HEK293 (cell line): ENCODE measurements around the gene RALGAPA2.

Experiments used
- ELK4 ChIP-seq: IDR thresholded peaks from 2 replicates; pipeline ENCODE4 v1.6.1; 2011; ENCODE audit warnings: mild to moderate bottlenecking, low read depth, low read length, borderline replicate concordance
- FEZF1 ChIP-seq: fragments of 450-650 bp; formaldehyde crosslinking; IDR thresholded peaks from 2 replicates; pipeline ENCODE4 v1.5.1; 2016; ENCODE audit warnings: missing biosample characterization, missing genetic modification characterization
- INSM2 ChIP-seq: fragments of 450-650 bp; formaldehyde crosslinking; IDR thresholded peaks from 2 replicates; pipeline ENCODE4 v1.5.1; 2016; ENCODE audit warnings: missing biosample characterization, missing genetic modification characterization
- KLF7 ChIP-seq: fragments of 450-650 bp; formaldehyde crosslinking; IDR thresholded peaks from 2 replicates; pipeline ENCODE4 v1.5.1; 2016; ENCODE audit warnings: missing biosample characterization, missing genetic modification characterization, borderline replicate concordance
- KLF8 ChIP-seq: fragments of 450-650 bp; formaldehyde crosslinking; IDR thresholded peaks from 2 replicates; pipeline ENCODE4 v1.5.1; 2016; ENCODE audit warnings: missing biosample characterization, missing genetic modification characterization
- PBX3 ChIP-seq: sonication (generic); formaldehyde crosslinking; IDR thresholded peaks from 2 replicates; pipeline ENCODE4 v1.8.1; 2022; ENCODE audit warnings: mild to moderate bottlenecking, moderate library complexity, missing genetic modification reagents
- SETDB1 ChIP-seq: IDR thresholded peaks from one replicate; pipeline ENCODE4 v1.6.1; 2017; ENCODE audit warnings: mild to moderate bottlenecking, low read length, moderate library complexity, mixed read lengths; ENCODE audit not compliant: insufficient read length
- SP2 ChIP-seq: fragments of 450-650 bp; formaldehyde crosslinking; IDR thresholded peaks from 2 replicates; pipeline ENCODE4 v1.5.1; 2016; ENCODE audit warnings: missing biosample characterization, missing genetic modification characterization
- SP3 ChIP-seq: fragments of 450-650 bp; formaldehyde crosslinking; IDR thresholded peaks from 2 replicates; pipeline ENCODE4 v1.5.1; 2016; ENCODE audit warnings: missing biosample characterization, missing genetic modification characterization
- WT1 ChIP-seq: fragments of 450-650 bp; formaldehyde crosslinking; IDR thresholded peaks from 2 replicates; pipeline ENCODE4 v1.5.1; 2016; ENCODE audit warnings: missing biosample characterization, missing genetic modification characterization
- ZBTB26 ChIP-seq: fragments of 450-650 bp; formaldehyde crosslinking; optimal IDR thresholded peaks from 2 replicates; pipeline ENCODE3; 2016; ENCODE audit warnings: missing biosample characterization, mild to moderate bottlenecking, missing genetic modification characterization
- ZFHX2 ChIP-seq: fragments of 450-650 bp; formaldehyde crosslinking; conservative IDR thresholded peaks from 2 replicates; pipeline ENCODE4 v1.5.1; 2016; ENCODE audit warnings: missing biosample characterization, missing genetic modification characterization
- ZNF10 ChIP-seq: fragments of 450-650 bp; formaldehyde crosslinking; IDR thresholded peaks from 2 replicates; pipeline ENCODE4 v1.5.1; 2017; ENCODE audit warnings: missing biosample characterization, missing genetic modification characterization
- ZNF112 ChIP-seq: fragments of 450-650 bp; formaldehyde crosslinking; IDR thresholded peaks from 2 replicates; pipeline ENCODE4 v1.5.0; 2017; ENCODE audit warnings: missing biosample characterization, missing genetic modification characterization
- ZNF114 ChIP-seq: fragments of 450-650 bp; formaldehyde crosslinking; IDR thresholded peaks from 2 replicates; pipeline ENCODE4 v1.5.0; 2017; ENCODE audit warnings: missing biosample characterization, missing genetic modification characterization
- ZNF146 ChIP-seq: fragments of 450-650 bp; formaldehyde crosslinking; IDR thresholded peaks from 2 replicates; pipeline ENCODE4 v1.5.1; 2016; ENCODE audit warnings: missing biosample characterization, missing genetic modification characterization
- ZNF155 ChIP-seq: fragments of 450-650 bp; formaldehyde crosslinking; IDR thresholded peaks from 2 replicates; pipeline ENCODE4 v1.5.1; 2016; ENCODE audit warnings: missing biosample characterization, missing genetic modification characterization
- ZNF174 ChIP-seq: fragments of 450-650 bp; formaldehyde crosslinking; IDR thresholded peaks from 2 replicates; pipeline ENCODE4 v1.5.0; 2017; ENCODE audit warnings: missing biosample characterization, mild to moderate bottlenecking, missing genetic modification characterization
- ZNF223 ChIP-seq: fragments of 450-650 bp; formaldehyde crosslinking; IDR thresholded peaks from 2 replicates; pipeline ENCODE4 v1.5.1; 2016; ENCODE audit warnings: missing biosample characterization, missing genetic modification characterization
- ZNF292 ChIP-seq: fragments of 450-650 bp; formaldehyde crosslinking; IDR thresholded peaks from 2 replicates; pipeline ENCODE4 v1.5.1; 2016; ENCODE audit warnings: low read depth, missing biosample characterization, missing genetic modification characterization, borderline replicate concordance
- ZNF311 ChIP-seq: fragments of 450-650 bp; formaldehyde crosslinking; IDR thresholded peaks from 2 replicates; pipeline ENCODE4 v1.5.1; 2017; ENCODE audit warnings: missing biosample characterization, missing genetic modification characterization, borderline replicate concordance
- ZNF354C ChIP-seq: fragments of 450-650 bp; formaldehyde crosslinking; IDR thresholded peaks from 2 replicates; pipeline ENCODE4 v1.5.1; 2016; ENCODE audit warnings: missing biosample characterization, missing genetic modification characterization, low read depth, borderline replicate concordance
- ZNF416 ChIP-seq: fragments of 450-650 bp; formaldehyde crosslinking; IDR thresholded peaks from 2 replicates; pipeline ENCODE4 v1.5.1; 2016; ENCODE audit warnings: missing biosample characterization, missing genetic modification characterization
- ZNF449 ChIP-seq: fragments of 450-650 bp; formaldehyde crosslinking; IDR thresholded peaks from 2 replicates; pipeline ENCODE4 v1.5.1; 2017; ENCODE audit warnings: missing biosample characterization, mild to moderate bottlenecking, missing genetic modification characterization, moderate library complexity
- ZNF488 ChIP-seq: fragments of 450-650 bp; formaldehyde crosslinking; IDR thresholded peaks from 2 replicates; pipeline ENCODE4 v1.5.1; 2016; ENCODE audit warnings: missing biosample characterization, missing genetic modification characterization
- ZNF510 ChIP-seq: fragments of 450-650 bp; formaldehyde crosslinking; IDR thresholded peaks from 2 replicates; pipeline ENCODE4 v1.5.1; 2018; ENCODE audit warnings: mild to moderate bottlenecking, missing genetic modification characterization, missing biosample characterization; ENCODE audit not compliant: insufficient replicate concordance
- ZNF548 ChIP-seq: fragments of 450-650 bp; formaldehyde crosslinking; IDR thresholded peaks from 2 replicates; pipeline ENCODE4 v1.5.1; 2016; ENCODE audit warnings: missing biosample characterization, missing genetic modification characterization
- ZNF785 ChIP-seq: fragments of 450-650 bp; formaldehyde crosslinking; IDR thresholded peaks from 2 replicates; pipeline ENCODE4 v1.5.1; 2016; ENCODE audit warnings: missing biosample characterization, missing genetic modification characterization
- ZNF791 ChIP-seq: fragments of 450-650 bp; formaldehyde crosslinking; IDR thresholded peaks from 2 replicates; pipeline ENCODE4 v1.5.1; 2016; ENCODE audit warnings: missing biosample characterization, missing genetic modification characterization
- ZSCAN16 ChIP-seq: fragments of 450-650 bp; formaldehyde crosslinking; IDR thresholded peaks from 2 replicates; pipeline ENCODE4 v1.5.1; 2016; ENCODE audit warnings: missing biosample characterization, missing genetic modification characterization
- ZSCAN30 ChIP-seq: fragments of 450-650 bp; IDR thresholded peaks from 2 replicates; pipeline ENCODE4 v1.5.1; 2018; ENCODE audit warnings: missing biosample characterization, mild to moderate bottlenecking, missing genetic modification characterization, moderate library complexity
- ZSCAN4 ChIP-seq: fragments of 450-650 bp; formaldehyde crosslinking; IDR thresholded peaks from 2 replicates; pipeline ENCODE4 v1.5.1; 2017; ENCODE audit warnings: missing biosample characterization, missing genetic modification characterization

The RALGAPA2 gene

GRCh38 chr20:20363799-20364592 is 348.4 kb downstream of the RALGAPA2 start (continued):
- TF ChIP-seq ZNF354C = no peak
- no peak for TF ChIP-seq SP2 (tag by site-specific recombination)
- 0 out of 2 replicates have a peak, but pooled peaks have one; percentile 9 for TF ChIP-seq WT1
- no peak for TF ChIP-seq ELK4
- peak; percentile 50 for TF ChIP-seq ZBTB26
- TF ChIP-seq ZNF223 (tag by site-specific recombination) = no peak
- no peak for TF ChIP-seq ZNF292 (tag by site-specific recombination)
- TF ChIP-seq ZNF10 (tag by site-specific recombination) = no peak
- no peak for TF ChIP-seq KLF7 (tag by site-specific recombination)
- no peak for TF ChIP-seq ZNF416
- TF ChIP-seq FEZF1 = peak; percentile 16; the same call in 1 of the 2 replicates
- 0 out of 2 replicates have a peak, but pooled peaks have one; percentile 45 for TF ChIP-seq ZSCAN30 (tag by site-specific recombination)
- TF ChIP-seq ZNF112 = no peak
- TF ChIP-seq ZSCAN4 (tag by site-specific recombination) = no peak
- no peak for TF ChIP-seq ZNF174 (tag by site-specific recombination)
- TF ChIP-seq PBX3 (CRISPR knock-in tag) = 0 out of 2 replicates have a peak, but pooled peaks have one; percentile 17
- peak; percentile 38; the same call in 1 of the 2 replicates for TF ChIP-seq ZNF449 (tag by site-specific recombination)
- TF ChIP-seq ZNF548 (tag by site-specific recombination) = no peak
- no peak for TF ChIP-seq ZNF114 (tag by site-specific recombination)
- TF ChIP-seq ZNF311 (tag by site-specific recombination) = no peak
- 0 out of 2 replicates have a peak, but pooled peaks have one; percentile 20 for TF ChIP-seq INSM2 (tag by site-specific recombination)
- no peak for TF ChIP-seq ZNF155 (tag by site-specific recombination)
- no peak for TF ChIP-seq SETDB1
- TF ChIP-seq ZNF488 (tag by site-specific recombination) = no peak
- TF ChIP-seq ZNF791 (tag by site-specific recombination) = no peak
- TF ChIP-seq ZSCAN16 (tag by site-specific recombination) = no peak
- 0 out of 2 replicates have a peak, but pooled peaks have one; percentile 5 for TF ChIP-seq ZFHX2
- TF ChIP-seq ZNF510 (tag by site-specific recombination) = no peak
- TF ChIP-seq KLF8 (tag by site-specific recombination) = no peak
- no peak for TF ChIP-seq SP3 (tag by site-specific recombination)
- TF ChIP-seq ZNF785 (tag by site-specific recombination) = no peak
- TF ChIP-seq ZNF146 (tag by site-specific recombination) = no peak
